ENCODE measurements around the gene KLHL29. TPM values are rescaled to one million over a fixed set of nuclear protein-coding genes. Genes with fewer than 3 reads are reported as not detected.

The KLHL29 gene
- total RNA-seq, 2 experiments from 2014 or later: 0.10 to 0.33 TPM

DNA sequence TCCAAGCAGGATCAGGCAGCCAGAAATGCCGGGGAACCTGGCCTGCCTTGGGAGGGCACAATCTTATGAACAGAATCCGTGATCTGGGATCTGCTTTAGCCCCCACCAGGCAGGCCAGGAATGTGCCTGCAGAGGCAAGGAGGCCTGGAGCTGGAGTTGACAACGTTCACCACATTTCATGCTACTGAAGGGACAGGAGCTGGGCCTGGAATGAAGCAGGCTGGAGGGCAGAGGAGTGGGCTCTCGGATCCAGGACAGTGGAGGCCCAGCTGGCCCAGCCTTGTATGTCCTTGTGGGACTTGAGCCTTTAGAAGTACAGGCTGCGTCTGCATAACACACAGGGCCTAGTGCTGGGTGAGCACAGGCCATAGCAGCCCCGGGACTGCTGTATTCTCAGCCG, 91.8 kb downstream of the KLHL29 start:
- DNase-seq: no peak
- POLR2A ChIA-PET: interaction anchor here (1.0 kb wide), 1 partner anchor 10 kb away, joined by 3 read pairs; no protein-coding TSS in a partner anchor
- Mint-ChIP-seq H3K27me3 (peaks cover 48% of the 10 kb centered on the region), H3K9me3 (no peaks in the 10 kb centered on the region), H3K4me3 (no peak overlapping the region), H3K27ac (no peak overlapping the region), H3K36me3 (ENCODE audit: low read depth) (no peaks in the 10 kb centered on the region), H3K4me1 (no peaks in the 10 kb centered on the region)
- CTCF ChIA-PET: interaction anchor here (1.3 kb wide), 1 partner anchor 13 kb away, joined by 3 read pairs; no protein-coding TSS in a partner anchor

DNA sequence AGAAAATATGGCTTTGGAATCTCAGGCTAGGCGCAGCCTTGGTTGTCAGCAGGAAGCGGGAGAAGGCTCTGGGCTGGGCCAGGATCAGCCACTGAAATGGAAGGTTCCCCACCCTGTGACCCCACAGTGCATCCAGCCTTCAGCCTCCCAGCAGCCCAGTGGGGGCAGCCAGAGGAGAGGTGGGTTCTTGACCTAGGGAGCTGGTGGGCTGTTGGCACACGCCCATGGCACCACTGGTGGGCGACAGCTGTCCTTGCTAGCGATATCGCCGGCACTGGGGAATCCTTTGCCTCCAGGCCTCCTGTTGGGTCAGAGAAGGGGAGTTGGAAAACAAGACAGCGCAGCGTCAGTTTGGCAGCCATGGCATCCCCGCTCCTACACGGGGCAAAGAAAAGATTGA, 92.4 kb downstream of the KLHL29 start:
- Mint-ChIP-seq H3K27me3 (peaks cover 45% of the 10 kb centered on the region), H3K9me3 (no peaks in the 10 kb centered on the region), H3K4me3 (no peak overlapping the region), H3K4me1 (no peaks in the 10 kb centered on the region), H3K27ac (no peak overlapping the region), H3K36me3 (ENCODE audit: low read depth) (no peaks in the 10 kb centered on the region)
- DNase-seq: no peak
- CTCF ChIA-PET: no interaction called here
- POLR2A ChIA-PET: interaction anchor here (1.0 kb wide), 1 partner anchor 10 kb away, joined by 3 read pairs; no protein-coding TSS in a partner anchor

DNA sequence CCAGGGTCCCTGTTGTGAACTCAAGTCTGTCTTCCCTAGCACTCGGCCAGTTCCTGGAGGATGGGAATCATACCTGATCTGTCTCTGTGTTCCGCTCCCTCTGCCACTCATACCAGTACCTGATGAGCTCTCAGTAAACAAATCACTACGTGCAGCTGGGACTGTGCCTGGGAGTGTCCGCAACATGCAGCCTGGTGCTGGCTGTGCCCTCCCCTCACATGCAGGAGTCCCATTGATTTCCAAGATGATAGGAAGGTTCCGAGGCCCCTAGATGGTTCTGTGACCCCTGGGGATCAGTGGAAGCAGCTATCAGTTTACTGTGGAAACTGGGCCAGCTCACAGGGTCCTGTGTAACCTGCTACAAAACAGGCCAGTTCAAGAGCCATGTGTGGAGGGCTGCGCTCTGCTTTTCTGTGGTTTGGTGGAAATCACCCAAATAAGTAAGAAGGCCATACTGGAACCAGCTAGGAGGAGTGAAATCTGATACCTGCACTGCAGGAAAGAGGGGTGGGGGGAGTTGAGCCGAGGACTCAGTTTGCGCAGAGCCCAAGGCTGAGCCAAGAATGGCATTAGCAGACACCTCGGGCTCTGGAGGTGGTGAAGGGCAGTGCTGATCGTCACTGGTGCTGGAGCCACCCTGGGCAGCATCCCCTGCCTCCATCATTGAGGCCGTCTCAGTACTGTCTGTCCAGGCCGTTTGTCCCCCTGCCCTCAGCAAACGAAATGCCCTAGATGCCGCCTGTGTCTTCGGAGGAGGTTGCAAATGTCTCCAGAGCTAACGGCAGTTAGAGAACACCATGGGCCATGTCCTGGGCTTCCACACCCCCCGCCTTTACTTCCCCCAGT, 93.3 kb downstream of the KLHL29 start:
- POLR2A ChIA-PET: interaction anchor here (1.1 kb wide), 1 partner anchor 11 kb away, joined by 3 read pairs; no protein-coding TSS in a partner anchor
- Mint-ChIP-seq H3K4me1 (no peaks in the 10 kb centered on the region), H3K4me3 (no peak overlapping the region), H3K27me3 (peaks cover 45% of the 10 kb centered on the region), H3K27ac (no peak overlapping the region), H3K36me3 (ENCODE audit: low read depth) (no peaks in the 10 kb centered on the region), H3K9me3 (no peaks in the 10 kb centered on the region)
- no peak for DNase-seq
- CTCF ChIA-PET: no interaction called here

DNA sequence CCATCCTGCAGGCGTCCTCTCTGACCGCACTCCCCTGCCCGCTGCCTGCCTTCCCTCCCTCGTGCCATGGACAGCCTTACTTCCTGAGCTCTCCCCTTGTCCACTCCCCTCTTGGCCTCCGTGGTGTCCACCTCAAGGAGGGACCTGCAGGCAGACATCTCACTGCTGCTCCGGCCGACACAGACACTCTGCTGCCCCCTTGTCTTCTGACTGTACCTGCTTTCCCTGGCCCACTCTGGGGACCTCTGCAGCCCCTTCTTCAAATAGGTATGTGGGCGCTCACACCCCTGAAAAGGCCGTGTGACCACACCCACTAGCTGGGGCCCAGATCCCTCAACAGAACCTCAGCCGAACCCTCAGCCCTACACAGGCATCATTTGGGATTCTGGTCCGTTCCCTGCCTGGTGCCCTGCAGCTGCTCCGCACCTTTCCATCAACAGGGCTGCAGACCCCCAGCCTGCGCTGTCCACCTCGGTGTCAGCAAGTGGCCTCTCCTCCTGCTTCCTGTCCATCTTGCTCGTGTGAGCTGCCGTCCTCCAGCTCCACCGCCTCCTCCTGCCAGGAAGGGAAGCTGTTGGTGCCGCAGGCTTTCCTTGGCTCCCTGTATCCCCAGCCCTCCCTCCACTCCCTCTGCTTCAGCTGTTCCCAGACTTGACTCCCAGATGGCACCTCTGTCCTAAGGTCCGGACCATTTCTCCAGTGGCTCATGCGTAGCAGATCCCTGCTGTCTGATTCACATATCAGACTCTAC, 94.1 kb downstream of the KLHL29 start:
- ChIA-PET CTCF (no interaction called here), POLR2A (interaction anchor here (1.1 kb wide), 1 partner anchor 10 kb away, joined by 3 read pairs; no protein-coding TSS in a partner anchor)
- no peak for DNase-seq

DNA sequence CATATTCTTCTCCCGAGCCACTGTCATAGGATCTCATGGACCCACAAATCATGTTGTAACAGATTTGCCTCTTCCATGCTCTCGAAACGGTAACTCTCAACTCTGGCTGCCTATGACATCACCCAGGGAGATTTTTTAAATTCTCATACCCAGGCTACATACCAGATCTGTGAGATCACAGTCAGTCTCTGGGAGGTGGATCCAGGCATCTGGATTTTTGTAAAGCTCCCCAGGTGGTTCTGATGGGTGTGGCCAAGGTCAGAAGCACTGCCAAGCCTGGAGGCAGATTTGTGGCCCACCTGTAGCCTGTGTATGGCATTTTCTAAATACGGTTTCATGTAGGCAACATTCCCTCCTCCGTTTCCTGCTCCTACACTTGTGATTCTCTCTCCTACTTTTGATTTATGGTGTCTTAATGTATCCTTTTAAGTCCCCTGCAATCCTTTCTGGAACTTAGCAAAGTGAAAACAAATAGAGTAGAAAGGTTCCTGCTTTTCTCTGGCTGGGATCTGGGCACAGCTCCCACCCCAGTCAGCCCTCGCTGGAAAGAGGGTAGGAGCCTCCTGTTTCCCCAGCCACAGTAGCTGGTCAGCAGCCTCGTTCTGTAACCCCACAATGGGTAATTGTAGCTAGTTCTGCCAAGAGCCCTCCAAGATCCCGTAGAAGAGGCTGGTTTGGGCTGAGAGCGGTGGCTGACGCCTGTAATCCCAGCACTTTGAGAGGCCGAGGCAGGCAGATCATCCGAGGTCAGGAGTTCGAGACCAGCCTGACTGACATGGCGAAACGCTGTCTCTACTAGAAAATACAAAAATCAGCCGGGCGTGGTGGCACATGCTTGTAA, 96.2 kb downstream of the KLHL29 start:
- ChIA-PET CTCF (no interaction called here), POLR2A (no interaction called here)
- H3K27ac Mint-ChIP-seq: no peak overlapping the region
- H3K36me3 Mint-ChIP-seq (ENCODE audit: low read depth): no peaks in the 10 kb centered on the region
- no peaks in the 10 kb centered on the region for H3K4me1 Mint-ChIP-seq
- H3K9me3 Mint-ChIP-seq: no peaks in the 10 kb centered on the region
- peaks cover 33% of the 10 kb centered on the region for H3K27me3 Mint-ChIP-seq
- DNase-seq: no peak
- no peak overlapping the region for H3K4me3 Mint-ChIP-seq

More for the DNA sequence above, 94.1 kb downstream of the KLHL29 start:
- Mint-ChIP-seq H3K9me3 (no peaks in the 10 kb centered on the region), H3K4me1 (no peaks in the 10 kb centered on the region), H3K4me3 (no peak overlapping the region), H3K36me3 (ENCODE audit: low read depth) (no peaks in the 10 kb centered on the region), H3K27ac (no peak overlapping the region), H3K27me3 (peaks cover 40% of the 10 kb centered on the region)

DNA sequence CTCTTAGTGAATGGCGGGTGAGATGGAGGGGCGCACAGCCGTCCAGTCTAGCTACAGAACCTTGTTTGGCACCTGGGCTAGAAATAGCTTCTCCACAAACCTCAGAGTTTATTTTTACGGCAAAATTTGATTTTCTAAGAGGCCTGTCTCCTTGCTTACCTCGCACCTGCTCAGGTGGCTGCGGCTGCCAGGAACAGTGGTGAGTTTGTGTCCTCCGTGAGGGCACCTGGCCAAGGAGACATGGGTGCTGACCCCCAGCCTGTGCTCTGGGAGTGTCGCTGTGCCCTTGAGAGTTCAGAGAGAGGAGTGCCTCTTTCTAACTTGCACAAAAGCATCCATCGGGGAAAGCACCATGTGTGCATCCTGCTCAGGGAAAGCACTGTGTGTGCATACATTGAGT, 97.2 kb downstream of the KLHL29 start:
- Mint-ChIP-seq H3K27me3 (peaks cover 33% of the 10 kb centered on the region), H3K9me3 (no peaks in the 10 kb centered on the region), H3K4me3 (no peak overlapping the region), H3K4me1 (peaks cover 4% of the 10 kb centered on the region), H3K36me3 (ENCODE audit: low read depth) (no peaks in the 10 kb centered on the region), H3K27ac (no peak overlapping the region)
- ChIA-PET CTCF (no interaction called here), POLR2A (no interaction called here)
- DNase-seq: no peak

DNA sequence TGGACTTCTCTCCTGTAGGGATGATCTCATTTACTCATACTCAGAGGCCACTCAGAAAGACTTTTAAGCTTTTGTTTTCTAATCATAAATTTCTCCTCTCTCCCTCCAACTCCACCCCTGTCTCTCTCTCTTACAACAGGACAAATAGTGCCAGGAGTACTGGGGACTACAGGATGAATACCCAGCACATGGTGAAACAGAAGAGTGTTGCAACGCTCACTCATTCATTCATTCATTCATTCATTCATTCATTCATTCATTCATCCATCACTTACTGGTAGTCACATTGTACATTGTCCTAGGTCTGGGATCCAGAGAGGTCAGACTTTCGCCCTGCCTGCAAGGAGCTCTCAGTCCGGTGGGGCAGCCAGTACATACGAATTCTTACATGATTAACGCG, 97.6 kb downstream of the KLHL29 start:
- H3K27ac Mint-ChIP-seq: no peak overlapping the region
- POLR2A ChIA-PET: no interaction called here
- peaks cover 33% of the 10 kb centered on the region for H3K27me3 Mint-ChIP-seq
- no peaks in the 10 kb centered on the region for H3K9me3 Mint-ChIP-seq
- CTCF ChIA-PET: no interaction called here
- no peak overlapping the region for H3K4me3 Mint-ChIP-seq
- no peaks in the 10 kb centered on the region for H3K36me3 Mint-ChIP-seq (ENCODE audit: low read depth)
- H3K4me1 Mint-ChIP-seq: peaks cover 8% of the 10 kb centered on the region
- no peak for DNase-seq

DNA sequence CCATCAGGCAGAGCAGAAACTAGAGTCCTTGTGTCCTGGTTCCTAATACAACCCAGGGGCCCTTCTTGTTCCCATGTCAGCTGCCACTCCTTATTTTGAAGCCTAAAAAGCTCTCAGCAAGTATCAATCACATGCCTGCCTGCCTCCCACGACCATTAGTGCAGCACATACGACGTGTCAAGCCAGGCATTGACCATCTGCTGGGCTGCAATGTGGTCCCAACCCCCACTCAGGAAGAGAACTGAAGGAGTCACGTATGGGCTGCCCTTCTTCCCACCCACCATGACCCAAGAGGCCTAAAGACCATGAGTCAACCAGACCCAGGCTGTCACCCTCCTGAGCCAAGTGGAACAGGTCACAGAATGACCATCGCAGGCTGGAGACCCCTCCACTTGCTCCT, 98.8 kb downstream of the KLHL29 start:
- Mint-ChIP-seq H3K4me1 (peaks cover 20% of the 10 kb centered on the region), H3K9me3 (no peaks in the 10 kb centered on the region), H3K27ac (no peak overlapping the region), H3K4me3 (no peak overlapping the region), H3K27me3 (peaks cover 32% of the 10 kb centered on the region), H3K36me3 (ENCODE audit: low read depth) (no peaks in the 10 kb centered on the region)
- ChIA-PET CTCF (no interaction called here), POLR2A (interaction anchor here (1.0 kb wide), 1 partner anchor 15 kb away, joined by 3 read pairs; no protein-coding TSS in a partner anchor)
- no peak for DNase-seq

DNA sequence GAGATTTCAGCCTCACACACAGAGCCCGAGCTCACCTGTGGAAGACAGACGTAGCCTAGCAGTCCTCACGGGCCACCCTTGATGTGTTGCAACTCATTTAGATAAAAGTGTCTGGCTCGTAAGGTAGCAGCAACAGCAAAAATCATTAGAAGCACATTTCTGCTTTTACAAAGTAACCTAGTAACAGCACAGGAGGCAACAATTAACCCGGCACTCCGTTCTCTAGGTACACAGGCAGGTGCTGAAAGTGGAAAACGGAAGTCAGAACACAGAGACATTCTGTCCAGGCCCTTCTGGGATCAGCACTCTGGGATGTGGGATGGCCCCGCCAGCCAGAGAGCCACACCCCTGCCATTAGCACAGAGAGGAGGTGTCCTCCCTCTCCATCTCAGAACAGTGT, 99.3 kb downstream of the KLHL29 start:
- Mint-ChIP-seq H3K4me3 (no peak overlapping the region), H3K27me3 (peaks cover 29% of the 10 kb centered on the region), H3K36me3 (ENCODE audit: low read depth) (no peaks in the 10 kb centered on the region), H3K9me3 (no peaks in the 10 kb centered on the region), H3K4me1 (peaks cover 25% of the 10 kb centered on the region), H3K27ac (no peak overlapping the region)
- ChIA-PET CTCF (no interaction called here), POLR2A (no interaction called here)
- DNase-seq: no peak

DNA sequence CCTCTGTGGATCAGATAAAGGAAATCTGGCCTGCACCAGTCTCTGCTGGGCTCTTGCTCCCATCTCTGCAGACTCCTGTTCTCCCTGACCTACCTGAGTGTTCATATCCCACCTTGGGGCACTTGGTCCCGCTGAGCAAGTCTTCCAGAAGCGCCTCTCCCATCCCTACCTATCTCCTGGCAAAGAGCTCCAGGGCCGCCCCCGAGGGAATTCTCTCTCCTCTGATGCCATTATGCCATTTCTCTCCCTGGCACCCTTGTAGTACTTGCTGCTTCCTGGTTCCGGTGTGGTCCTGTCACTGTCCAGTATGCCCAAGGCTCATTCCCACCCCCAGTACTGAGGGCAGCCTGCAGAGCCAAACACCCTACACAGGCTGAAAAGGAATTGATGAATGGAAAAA, 99.8 kb downstream of the KLHL29 start:
- H3K27ac Mint-ChIP-seq: no peak overlapping the region
- ChIA-PET POLR2A (no interaction called here), CTCF (no interaction called here)
- no peaks in the 10 kb centered on the region for H3K9me3 Mint-ChIP-seq
- peaks cover 30% of the 10 kb centered on the region for H3K4me1 Mint-ChIP-seq
- H3K36me3 Mint-ChIP-seq (ENCODE audit: low read depth): no peaks in the 10 kb centered on the region
- DNase-seq: no peak
- H3K27me3 Mint-ChIP-seq: peaks cover 25% of the 10 kb centered on the region
- H3K4me3 Mint-ChIP-seq: no peak overlapping the region

DNA sequence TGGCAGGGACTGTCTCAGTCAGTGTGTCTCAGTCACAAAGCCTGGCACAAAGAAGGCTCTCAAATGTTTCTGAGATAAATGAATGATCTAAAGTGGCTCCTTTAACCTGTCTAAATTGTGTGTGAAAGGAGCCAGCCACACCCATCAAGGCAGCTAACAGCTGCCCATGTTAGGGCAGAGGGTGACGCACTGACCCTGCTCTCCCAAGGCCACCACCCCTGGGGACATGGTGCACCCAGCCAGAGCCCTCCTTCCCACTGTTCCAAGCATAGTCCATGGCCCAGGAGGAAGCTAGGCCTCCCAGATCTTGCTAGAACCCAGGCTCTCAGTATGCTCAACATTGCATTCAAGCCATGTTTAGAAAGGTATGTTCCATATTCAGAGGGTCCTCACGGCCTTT, 100.3 kb downstream of the KLHL29 start:
- Mint-ChIP-seq H3K4me3 (no peak overlapping the region), H3K4me1 (peaks cover 35% of the 10 kb centered on the region), H3K9me3 (no peaks in the 10 kb centered on the region), H3K27ac (no peak overlapping the region), H3K36me3 (ENCODE audit: low read depth) (no peaks in the 10 kb centered on the region), H3K27me3 (peaks cover 24% of the 10 kb centered on the region)
- ChIA-PET POLR2A (no interaction called here), CTCF (no interaction called here)
- DNase-seq: no peak

DNA sequence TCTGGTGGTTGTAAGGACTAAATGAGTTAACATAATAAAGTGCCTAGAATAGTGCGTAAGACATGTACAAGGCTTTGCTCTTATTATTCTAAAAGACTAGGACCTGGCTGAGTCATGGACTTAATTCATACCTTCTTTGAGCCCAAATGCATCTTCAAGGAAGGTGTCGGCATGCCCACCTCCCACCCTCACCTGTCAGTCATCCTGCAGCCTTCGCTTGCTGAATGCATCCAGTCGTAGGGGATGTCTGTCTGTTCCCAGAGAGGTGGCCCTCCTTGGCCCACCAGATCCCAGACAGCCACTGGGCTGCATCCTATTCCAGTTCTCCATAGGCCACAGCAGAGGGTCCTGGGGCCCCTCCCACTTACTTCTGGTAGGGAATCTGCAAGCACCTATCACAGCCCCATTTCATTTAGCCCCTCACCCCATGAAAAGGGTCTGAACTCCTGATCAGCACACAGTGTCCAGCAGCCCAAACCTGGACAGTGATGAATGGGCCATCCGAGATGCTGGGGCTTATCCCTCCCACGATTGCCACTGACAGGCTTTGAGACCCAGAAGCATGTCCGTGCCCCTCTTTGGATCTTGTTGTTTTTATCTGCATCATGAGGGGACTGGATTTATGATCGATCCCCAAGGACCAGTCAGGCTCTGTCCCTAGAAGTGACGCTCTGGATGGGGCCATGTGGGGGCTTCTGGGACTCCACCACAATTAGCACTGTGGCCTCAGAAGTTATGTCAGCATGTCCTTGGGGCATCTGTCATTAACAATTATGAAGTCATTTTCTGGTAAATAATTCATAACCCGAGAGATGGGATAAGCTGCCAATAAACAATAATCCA, 101.1 kb downstream of the KLHL29 start:
- POLR2A ChIA-PET: no interaction called here

More for the DNA sequence above, 101.1 kb downstream of the KLHL29 start:
- Mint-ChIP-seq H3K4me1 (peaks cover 43% of the 10 kb centered on the region), H3K36me3 (ENCODE audit: low read depth) (no peaks in the 10 kb centered on the region), H3K4me3 (no peak overlapping the region), H3K27me3 (peaks cover 17% of the 10 kb centered on the region), H3K27ac (no peak overlapping the region), H3K9me3 (no peaks in the 10 kb centered on the region)
- CTCF ChIA-PET: no interaction called here
- no peak for DNase-seq
